Retinal pigment epithelial cell (primary cell): ENCODE measurements around the gene TYMS.

Source experiments
- DNase-seq: peaks from one replicate; pipeline ENCODE4 v3.0.0-alpha.2; 2010; ENCODE audit warnings: low read depth
- H3K4me3 ChIP-seq: 2 replicates; pipeline ENCODE4 v1.5.1; 2011; ENCODE audit warnings: mild to moderate bottlenecking, low read length, control low read depth, moderate library complexity
- CTCF ChIP-seq: conservative IDR thresholded peaks from 2 replicates; pipeline ENCODE4 v1.5.1; 2011; ENCODE audit warnings: low read depth, low read length, control low read depth, inconsistent platforms

Gene TYMS

GRCh38 chr18:647304-647703 is 10.1 kb upstream of the TYMS start:
- no peak overlapping the region for H3K4me3 ChIP-seq
- TF ChIP-seq CTCF = no peak
- no peak for DNase-seq

- DNase-seq = no peak
- H3K4me3 ChIP-seq = no peak overlapping the region
- TF ChIP-seq CTCF = no peak
Observed at GRCh38 chr18:649341-649740, 8.1 kb upstream of the TYMS start.

- no peak for DNase-seq
- TF ChIP-seq CTCF = no peak
- no peak overlapping the region for H3K4me3 ChIP-seq
Observed at GRCh38 chr18:650428-650858, 7.0 kb upstream of the TYMS start.

- DNase-seq = peak; percentile 21
Observed at GRCh38 chr18:652131-652530, 5.3 kb upstream of the TYMS start.

GRCh38 chr18:653512-653911 is 3.9 kb upstream of the TYMS start:
- TF ChIP-seq CTCF = no peak
- H3K4me3 ChIP-seq = no peak overlapping the region
- DNase-seq = no peak

More at GRCh38 chr18:652131-652530, 5.3 kb upstream of the TYMS start:
- TF ChIP-seq CTCF = no peak
- H3K4me3 ChIP-seq = no peak overlapping the region

GRCh38 chr18:654601-655000 is 2.9 kb upstream of the TYMS start:
- no peak overlapping the region for H3K4me3 ChIP-seq
- no peak for DNase-seq
- TF ChIP-seq CTCF = no peak

- no peak for TF ChIP-seq CTCF
- H3K4me3 ChIP-seq = no peak overlapping the region
- DNase-seq = no peak
Observed at GRCh38 chr18:655445-655844, 2.0 kb upstream of the TYMS start.
